ENCODE data around the gene PCYT2.

PCYT2 gene

DNA sequence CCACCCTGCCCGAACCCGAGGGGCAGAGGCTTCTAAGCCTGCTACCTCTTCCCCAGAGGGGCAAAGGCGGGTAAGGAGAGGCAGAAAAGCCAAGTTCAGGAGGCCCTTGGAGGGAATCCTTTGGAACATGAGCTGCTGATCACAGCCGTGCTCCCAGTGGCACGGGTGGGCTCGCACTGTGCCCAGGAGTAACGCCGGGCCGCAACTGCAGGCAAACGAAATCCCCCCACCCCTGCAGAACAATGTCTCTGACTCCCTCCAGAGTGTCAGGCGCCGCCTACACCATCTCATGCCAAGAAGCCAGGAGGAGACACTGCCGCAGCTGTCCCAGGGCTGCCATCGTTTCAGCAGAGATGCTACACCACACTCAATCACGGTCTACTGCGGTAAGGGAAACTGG lies 59.8 kb downstream of the PCYT2 start:
- DNase-seq, result no peak

Measured in midbrain (tissue), 1 donor.